GM19035 (cell line): Measurements from ENCODE around the gene KISS1R.
"Not testable (repeated sequence)": the region's sequence is repeated elsewhere in the genome, so short reads cannot be mapped to it uniquely, and the experiment has no call there.

Experiments
- ATAC-seq: cut with Tn5 transposase; IDR thresholded peaks from one replicate; pipeline ENCODE4 v1.9.1; 2021; ENCODE audit not compliant: unreplicated experiment

Gene KISS1R

DNA sequence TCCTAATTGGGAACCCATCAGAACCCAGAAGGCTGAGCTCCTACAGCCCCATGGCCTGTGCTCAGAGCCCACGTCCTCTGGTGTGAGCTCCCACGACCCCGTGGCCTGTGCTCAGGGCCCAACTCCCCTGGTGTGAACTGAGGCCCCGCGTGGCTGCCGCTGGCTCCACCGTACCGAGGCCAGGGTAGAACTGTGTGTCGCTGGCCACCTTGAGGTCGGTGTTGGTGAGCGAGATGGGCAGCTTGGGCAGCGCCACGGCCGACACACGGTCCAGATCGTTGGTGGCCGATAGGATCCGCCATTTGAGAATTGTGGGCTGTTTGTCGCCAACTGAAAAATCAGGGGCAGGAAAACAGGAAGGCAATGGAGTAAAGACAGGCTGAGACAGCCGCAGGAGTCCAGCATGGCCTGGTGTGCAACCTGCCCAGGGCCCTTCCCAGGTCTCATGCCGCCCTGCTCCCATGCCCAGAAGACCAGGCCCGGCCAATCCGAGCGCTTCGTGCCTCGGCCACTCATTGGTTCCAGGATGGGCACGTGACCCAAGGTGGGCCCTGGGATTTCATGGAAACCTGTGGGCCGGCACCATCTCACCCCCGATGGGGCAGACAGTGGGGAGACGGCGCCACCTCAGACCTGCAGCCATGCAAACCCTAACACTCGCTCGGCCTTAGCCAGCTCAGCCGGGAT lies 35.6 kb upstream of the KISS1R start:
- no peak for ATAC-seq

GRCh38 chr19:882871-883497 lies 34.1 kb upstream of the KISS1R start:
- no peak for ATAC-seq

DNA sequence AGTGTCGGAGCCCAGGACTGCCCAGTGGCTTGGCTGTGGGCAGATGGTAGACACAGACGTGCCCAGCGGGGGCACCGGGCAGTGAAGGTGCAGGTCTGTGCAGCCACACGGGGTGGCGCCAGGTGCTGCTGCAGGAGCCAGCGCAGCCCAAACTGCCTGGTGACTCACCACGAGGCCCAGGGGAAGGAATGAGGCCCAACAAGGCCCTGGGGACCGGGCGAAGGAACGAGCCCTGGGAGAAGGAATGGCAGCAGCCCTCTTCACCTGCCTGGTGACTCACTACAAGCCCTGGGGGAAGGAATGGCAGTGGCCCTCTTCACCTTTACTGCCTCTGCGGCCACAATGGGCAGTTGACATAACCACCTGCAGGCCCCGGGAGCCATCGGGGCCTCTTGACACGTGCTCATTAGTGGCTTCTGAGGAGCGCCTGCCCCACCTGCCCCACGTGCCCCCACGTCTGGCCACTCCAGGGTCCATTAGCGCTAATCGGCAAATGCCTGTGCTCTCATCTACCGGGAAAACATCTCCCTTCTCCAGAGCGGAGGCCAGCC lies 33.4 kb upstream of the KISS1R start:
- no peak for ATAC-seq

DNA sequence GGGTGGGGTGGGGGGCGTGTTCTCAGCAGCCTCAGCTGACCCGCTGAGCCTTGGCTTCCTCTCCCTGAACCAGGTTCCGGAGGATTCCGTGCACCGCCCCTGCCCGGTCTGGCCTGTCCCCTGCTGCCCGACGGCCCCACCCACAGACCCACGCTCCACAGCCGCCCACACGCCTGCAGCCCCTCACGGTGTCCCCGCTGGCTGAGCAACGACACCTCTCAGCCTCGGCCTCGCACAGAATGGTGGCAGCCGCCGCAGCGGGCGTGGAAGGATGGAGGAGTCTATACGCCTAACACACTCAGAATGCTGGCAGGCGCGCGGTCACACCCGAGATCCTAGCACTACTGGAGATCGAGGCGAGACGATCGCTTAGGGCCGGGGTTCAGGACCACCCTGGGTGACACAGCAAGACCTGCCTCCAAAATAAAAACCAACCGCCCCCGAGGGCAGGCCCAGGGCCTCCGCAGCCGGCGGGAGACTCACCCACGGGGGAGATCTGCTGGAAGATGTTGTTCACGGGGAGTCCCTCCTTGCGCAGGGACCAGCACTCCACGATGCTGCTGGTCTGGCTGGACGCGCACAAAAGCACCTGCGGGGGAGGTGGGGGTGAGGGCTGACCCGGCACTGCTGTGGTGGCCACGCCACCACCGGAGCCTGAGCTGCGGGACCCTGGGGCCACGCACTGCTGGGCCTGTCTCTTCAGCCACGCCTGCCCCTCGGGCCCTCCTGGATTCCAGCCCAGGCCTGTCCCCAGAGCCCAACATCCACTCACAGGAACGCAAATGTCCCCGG lies 32.5 kb upstream of the KISS1R start:
- ATAC-seq = no peak

DNA sequence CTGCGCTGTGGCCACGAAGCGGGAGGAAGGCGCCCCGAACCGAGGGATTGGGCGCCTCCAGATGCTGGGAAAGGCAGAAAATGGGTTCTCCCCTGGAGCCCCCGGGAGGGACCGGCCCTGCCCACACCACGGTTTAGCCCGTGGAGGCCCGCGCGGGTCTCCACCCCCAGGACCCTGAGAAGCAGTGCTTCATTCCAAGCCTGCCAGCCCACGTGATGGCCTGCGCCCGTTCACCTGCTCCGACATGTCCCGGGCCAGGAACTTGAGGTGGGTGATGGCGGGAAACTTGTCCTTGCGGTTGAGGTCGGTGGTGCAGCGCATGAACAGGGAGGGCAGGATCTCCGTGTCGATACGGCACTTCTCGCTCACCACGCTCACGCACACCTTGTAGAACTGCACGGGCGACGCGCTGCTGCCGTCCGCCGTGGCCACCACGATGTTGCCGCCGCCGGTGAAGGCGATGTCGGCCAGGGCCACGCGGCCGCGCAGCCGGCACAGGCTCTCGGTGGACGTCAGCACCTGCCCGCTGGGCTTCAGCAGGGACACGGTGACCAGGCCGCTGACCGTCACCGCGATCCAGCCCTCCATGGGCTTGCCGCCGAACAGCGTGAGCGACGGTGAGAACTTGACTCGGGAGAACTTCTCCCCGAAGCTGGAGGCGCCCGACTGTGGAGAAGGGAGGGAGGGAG lies 31.5 kb upstream of the KISS1R start:
- no peak for ATAC-seq

DNA sequence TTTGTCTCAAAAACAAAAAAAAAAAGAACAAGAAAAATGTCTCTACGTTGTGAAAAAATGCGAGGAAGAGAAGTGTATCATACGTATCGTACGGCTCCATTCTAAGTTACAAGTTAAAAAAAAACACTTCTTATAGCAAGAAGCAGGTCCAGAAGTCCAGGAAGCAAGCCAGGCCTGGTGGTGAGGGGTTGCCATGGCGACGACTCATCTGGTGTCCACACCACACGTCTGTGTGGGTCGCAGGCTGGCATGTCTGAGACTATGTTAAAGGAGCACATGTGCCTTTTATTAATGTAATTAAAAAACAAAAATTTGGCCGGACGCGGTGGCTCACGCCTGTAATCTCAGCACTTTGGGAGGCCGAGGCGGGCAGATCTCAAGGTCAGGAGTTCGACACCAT lies 30.1 kb upstream of the KISS1R start:
- ATAC-seq = no peak

DNA sequence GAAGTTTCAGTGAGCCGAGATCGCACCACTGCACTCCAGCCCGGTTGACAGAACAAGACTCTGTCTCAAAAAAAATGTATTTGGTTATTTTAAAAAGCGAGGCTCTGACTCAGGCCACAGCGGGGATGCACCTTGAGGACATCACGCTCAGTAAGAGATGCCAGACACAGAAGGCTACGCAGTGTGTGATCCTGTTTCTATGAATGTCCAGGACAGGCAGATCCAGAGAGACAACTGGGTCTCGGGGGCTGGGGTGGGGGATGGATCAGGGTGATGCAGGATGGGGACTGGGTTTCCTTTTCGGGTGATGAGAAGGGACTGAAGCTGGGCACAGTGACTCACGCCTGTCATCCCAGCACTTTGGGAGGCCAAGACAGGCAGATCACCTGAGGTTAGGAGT lies 29.5 kb upstream of the KISS1R start:
- no peak for ATAC-seq

GRCh38 chr19:888581-889385 lies 28.4 kb upstream of the KISS1R start:
- no peak for ATAC-seq

DNA sequence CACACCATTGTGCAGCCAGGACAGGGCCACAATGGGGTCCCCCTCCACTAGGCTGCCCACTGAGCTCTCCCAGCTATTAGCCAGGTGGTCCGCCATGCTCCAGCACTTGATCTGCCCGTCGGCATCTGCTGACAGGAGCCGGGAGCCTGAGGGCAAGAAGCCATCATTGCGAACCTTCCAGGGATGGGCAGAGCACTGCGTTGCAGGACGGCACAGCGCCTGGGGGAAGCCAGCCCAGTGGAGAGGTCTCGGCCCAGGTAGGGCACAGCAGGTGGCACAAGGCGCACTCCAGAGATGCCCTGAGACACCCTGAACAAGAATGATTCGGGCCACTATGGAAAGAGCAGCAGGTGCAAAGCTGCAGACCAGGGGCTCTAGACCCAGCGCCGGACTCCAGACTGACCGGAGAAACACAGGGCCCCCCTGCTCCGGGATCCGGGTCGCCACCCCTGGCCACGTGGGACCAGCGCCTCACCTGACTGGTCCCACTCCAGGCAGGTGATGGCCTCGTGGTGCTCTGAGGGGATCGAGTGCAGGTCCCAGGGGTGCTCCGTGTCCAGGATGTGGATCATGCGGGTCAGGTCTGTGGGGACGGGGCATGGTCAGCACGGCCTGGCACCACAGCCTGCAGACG lies 27.4 kb upstream of the KISS1R start:
- no peak for ATAC-seq

DNA sequence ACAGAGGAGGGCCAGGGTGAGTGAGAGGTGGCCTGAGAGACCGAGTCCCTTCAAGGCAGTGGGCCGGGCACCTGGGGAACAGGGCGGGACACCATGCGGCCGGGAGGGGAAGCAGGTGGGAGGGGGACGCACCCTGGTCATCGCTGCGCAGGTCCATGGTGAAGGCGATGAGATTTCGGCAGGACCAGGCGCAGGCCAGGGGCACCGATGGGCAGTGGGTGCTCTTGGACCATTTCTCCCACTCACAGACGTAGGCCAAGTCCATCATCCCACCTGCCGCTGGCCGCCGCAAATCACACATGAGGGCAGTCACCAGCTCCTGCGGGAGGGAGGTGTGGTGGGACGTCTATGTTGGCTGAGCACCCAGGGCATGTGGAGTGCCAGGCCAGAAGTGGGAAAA lies 26.3 kb upstream of the KISS1R start:
- no peak for ATAC-seq

DNA sequence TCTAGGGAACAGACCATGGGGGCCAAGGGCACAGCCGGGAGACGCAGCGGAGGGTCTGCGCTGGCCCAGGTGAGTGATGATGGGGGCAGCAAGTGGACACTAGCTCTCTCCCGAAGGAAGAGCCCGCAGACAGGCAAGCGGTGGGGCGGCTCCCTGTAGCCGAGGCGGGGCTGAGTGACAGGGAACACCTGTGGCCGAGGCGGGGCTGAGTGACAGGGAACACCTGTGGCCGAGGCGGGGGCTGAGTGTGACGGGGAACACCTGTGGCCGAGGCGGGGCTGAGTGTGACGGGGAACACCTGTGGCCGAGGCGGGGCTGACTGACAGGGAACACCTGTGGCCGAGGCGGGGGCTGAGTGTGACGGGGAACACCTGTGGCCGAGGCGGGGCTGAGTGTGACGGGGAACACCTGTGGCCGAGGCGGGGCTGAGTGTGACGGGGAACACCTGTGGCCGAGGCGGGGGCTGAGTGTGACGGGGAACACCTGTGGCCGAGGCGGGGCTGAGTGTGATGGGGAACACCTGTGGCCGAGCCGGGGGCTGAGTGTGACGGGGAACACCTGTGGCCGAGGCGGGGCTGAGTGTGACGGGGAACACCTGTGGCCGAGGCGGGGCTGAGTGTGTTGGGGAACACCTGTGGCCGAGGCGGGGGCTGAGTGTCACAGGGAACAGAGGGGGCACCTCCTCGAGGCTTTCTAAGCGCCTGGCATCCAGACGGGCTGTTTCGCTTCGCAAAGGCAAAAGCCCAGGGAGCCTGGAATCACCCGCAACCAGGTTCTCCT lies 25.5 kb upstream of the KISS1R start:
- not testable (repeated sequence) for ATAC-seq

GRCh38 chr19:892243-892893 lies 24.8 kb upstream of the KISS1R start:
- ATAC-seq = no peak

GRCh38 chr19:892894-893689 lies 24.0 kb upstream of the KISS1R start, which contains the start of the genes MED16 and RNU6-9:
MED16 (minus strand) TSS chr19:893187; CDS start chr19:891131, 2,056 bp downstream.
RNU6-9 (plus strand) TSS chr19:893484.
- peak; percentile 86 for ATAC-seq

DNA sequence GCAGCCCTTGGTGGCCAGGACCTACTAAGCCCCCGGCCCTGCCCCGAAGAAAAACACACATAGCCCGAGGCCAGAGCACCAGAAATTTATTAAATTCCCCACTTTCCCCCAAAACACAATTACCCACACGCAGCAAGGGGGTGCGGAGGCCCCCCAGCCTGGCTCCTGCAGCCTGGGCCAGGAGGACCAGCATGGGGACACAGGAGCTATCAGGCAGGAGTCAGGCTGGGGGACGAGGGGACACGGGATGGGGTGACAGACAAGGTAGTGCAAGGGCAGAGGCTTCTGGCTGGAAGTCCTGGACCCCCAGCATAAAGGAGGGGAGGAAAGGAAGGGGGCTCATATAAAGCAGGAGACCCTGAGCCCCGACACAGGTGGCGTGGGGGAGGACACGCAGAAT lies 20.7 kb upstream of the KISS1R start:
- no peak for ATAC-seq

GRCh38 chr19:896999-897398 lies 20.1 kb upstream of the KISS1R start:
- no peak for ATAC-seq

- no peak for ATAC-seq
Observed at GRCh38 chr19:897442-898039, 19.6 kb upstream of the KISS1R start.

DNA sequence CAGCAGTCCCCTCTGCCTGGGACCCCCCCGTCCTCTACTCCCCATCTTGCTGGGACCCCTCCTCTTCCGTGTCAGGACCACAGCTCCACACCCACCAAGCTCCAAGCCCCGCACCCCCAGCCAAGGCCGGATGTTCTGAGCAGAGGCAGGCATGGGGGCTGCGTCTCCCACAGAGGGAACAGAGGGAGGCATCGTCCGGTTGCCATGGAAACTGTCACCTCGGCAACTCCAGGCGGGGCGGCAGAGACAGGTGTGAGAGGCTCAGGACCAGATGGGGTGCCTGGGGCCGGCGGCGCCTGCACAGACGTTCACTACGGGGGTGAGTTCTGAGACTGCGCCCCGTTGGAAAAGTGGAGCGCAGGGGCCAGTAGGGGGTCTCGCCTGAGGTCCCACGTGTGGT lies 18.5 kb upstream of the KISS1R start:
- no peak for ATAC-seq
